Tibial nerve (tissue), 4 donors: ENCODE data around the gene BAZ2A.
A peak's percentile ranks its signal among the peaks of the same experiment; 100 is the strongest.

Source experiments
- EP300 ChIP-seq, 2 donors: sonication (generic); formaldehyde crosslinking; IDR thresholded peaks; one replicate each; pipeline ENCODE4 v1.6.1; 2017; ENCODE audit warnings: antibody characterized with exemption in 2 of 2, mild to moderate bottlenecking in 1 of 2
- POLR2A ChIP-seq, 2 donors: fragments of 450-650 bp; IDR thresholded peaks; one replicate each; pipeline ENCODE4 v1.6.1; 2017; ENCODE audit warnings: antibody characterized with exemption in 2 of 2, mild to moderate bottlenecking in 2 of 2, moderate library complexity in 2 of 2
- TF ChIP-seq, protein P1 (sequence below), 5 experiments: fragments of 200-600 bp in 3 of 5; fragments of 450-650 bp in 2 of 5; sonication (generic) in 3 of 5; IDR thresholded peaks; one replicate each; pipeline ENCODE4 v1.5.1; 2016 to 2019; ENCODE audit warnings: antibody characterized with exemption in 5 of 5, mild to moderate bottlenecking in 3 of 5, moderate library complexity in 2 of 5

- TF ChIP-seq, protein P1, sequence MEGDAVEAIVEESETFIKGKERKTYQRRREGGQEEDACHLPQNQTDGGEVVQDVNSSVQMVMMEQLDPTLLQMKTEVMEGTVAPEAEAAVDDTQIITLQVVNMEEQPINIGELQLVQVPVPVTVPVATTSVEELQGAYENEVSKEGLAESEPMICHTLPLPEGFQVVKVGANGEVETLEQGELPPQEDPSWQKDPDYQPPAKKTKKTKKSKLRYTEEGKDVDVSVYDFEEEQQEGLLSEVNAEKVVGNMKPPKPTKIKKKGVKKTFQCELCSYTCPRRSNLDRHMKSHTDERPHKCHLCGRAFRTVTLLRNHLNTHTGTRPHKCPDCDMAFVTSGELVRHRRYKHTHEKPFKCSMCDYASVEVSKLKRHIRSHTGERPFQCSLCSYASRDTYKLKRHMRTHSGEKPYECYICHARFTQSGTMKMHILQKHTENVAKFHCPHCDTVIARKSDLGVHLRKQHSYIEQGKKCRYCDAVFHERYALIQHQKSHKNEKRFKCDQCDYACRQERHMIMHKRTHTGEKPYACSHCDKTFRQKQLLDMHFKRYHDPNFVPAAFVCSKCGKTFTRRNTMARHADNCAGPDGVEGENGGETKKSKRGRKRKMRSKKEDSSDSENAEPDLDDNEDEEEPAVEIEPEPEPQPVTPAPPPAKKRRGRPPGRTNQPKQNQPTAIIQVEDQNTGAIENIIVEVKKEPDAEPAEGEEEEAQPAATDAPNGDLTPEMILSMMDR (IDR thresholded peaks at IDR 0.05) = peak; percentile 21 to 65 (median 42)
- TF ChIP-seq POLR2A (IDR thresholded peaks at IDR 0.05) (peak in 1 of 2 donors; percentile 64), EP300 (IDR thresholded peaks at IDR 0.05) (peak in 1 of 2 donors; percentile 71)
Measured at GRCh38 chr12:56634837-56635791, 5.0 kb upstream of the BAZ2A start.
